Cortex of kidney (tissue), 1 donor: ENCODE data around the gene IL1RAP.

Experiments
- DNase-seq: peaks from one replicate; lab custom pipeline; 2025; lab: John Stamatoyannopoulos, UW

IL1RAP gene

GRCh38 chr3:190614226-190615059 lies 100.6 kb downstream of the IL1RAP start:
- DNase-seq: no peak

DNA sequence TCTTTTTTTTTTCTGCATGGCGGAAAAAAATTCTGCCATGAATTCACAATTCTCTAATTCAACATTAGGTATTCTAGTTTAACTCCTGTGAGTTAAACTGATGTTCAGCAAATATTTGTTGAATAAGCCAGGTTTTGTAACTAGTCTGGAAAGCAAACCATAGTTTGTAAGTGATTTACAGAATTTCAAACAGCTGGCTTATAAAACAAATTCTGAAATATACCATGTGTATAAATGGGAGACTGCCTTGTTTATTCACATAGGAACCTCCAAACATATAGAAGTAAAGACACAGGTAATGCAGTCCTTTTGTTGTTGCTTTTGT lies 101.1 kb downstream of the IL1RAP start:
- no peak for DNase-seq

GRCh38 chr3:190615607-190616006 lies 101.7 kb downstream of the IL1RAP start:
- DNase-seq: no peak

DNA sequence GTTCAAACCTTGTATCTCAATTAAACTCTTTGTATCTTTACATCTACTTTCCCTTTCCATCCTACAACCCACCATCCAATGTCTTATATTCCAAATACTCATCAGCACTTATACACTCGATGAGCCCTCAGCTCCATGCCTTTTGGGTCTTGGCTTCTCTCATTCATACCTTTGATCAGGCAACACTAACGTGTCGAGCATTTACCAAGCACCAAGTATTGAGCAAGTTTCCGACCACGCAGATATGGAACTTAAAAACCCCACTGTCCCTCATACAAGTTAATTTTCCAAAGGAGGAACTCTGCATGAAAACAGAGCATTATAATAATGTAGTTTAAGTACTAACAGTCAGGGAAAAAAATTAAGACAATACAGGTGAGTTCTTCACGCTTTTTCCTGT lies 102.8 kb downstream of the IL1RAP start:
- DNase-seq: no peak

DNA sequence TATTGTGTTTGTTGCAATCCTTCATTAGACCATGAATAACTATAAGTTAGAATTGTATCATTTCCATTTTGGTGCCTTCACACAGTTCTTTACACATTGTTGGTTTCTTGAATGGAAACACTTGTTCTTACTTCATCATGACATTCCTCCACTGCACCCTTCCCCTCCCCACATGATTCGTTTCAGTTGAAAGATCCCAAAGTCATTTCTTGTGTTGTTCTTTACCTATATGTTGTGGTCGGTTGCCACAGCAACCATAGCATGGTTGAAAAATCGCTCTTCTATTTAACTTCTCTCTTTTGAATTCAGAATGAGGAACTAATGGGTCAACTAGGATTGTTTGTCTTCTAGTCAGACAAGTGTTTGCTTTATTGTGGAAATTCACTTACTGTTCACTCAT lies 103.3 kb downstream of the IL1RAP start:
- DNase-seq: no peak

DNA sequence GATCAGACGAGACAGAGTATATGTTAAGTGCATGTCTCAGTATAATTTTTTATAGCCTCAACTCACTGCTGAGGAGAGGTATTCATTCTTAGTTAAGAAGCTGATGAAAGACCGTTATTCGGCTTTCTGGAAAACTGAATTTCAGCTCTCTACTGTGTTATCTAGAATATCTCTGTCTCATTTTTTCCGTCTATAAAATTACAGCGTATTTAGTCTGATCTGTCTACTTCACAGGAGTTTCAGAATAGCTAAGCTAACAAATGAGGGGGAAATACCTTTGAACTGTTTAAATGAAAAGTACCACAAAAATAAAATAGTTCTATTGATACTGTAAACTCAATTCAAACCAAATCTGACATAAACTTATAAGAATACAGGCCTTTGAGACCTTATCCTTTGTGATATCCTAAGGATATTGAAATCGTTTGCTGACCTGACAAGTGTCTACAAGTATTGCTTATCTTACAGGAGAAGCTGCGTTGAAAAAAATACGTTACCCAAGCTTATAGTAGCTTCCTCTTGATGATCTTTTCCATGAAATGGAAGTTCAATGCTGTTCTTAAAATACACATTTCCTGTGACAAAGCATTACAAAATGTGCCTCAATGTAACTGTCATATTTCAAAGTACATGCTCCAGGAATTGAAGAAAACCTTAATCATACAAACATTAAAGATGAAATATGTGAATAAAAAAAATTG lies 104.6 kb downstream of the IL1RAP start:
- no peak for DNase-seq

- DNase-seq: no peak
These were observed 105.5 kb downstream of the IL1RAP start for GRCh38 chr3:190619353-190619752.

DNA sequence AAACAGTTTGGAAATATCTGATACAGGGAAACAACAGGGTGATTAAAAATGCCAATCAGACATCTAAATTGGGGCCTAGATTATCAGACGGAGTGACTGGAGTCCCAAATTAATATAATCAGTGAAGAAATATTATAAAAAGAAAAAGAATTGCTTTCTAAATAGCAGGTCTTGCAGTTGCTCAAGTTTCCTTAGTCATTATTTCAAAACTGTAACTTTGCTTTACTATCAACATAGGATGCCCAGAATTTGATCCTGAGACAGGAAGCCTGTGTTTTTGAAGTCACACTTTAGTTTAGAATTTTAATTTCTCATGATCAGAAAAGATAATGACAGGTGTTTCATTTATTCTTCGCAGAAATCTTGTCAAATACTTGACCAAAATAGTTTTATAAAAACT lies 105.9 kb downstream of the IL1RAP start:
- DNase-seq: no peak

GRCh38 chr3:190620886-190621608 lies 107.2 kb downstream of the IL1RAP start:
- DNase-seq: no peak

- DNase-seq: no peak
These were observed 108.0 kb downstream of the IL1RAP start for GRCh38 chr3:190621927-190622326.

- no peak for DNase-seq
These were observed 110.4 kb downstream of the IL1RAP start for GRCh38 chr3:190624282-190624681.

DNA sequence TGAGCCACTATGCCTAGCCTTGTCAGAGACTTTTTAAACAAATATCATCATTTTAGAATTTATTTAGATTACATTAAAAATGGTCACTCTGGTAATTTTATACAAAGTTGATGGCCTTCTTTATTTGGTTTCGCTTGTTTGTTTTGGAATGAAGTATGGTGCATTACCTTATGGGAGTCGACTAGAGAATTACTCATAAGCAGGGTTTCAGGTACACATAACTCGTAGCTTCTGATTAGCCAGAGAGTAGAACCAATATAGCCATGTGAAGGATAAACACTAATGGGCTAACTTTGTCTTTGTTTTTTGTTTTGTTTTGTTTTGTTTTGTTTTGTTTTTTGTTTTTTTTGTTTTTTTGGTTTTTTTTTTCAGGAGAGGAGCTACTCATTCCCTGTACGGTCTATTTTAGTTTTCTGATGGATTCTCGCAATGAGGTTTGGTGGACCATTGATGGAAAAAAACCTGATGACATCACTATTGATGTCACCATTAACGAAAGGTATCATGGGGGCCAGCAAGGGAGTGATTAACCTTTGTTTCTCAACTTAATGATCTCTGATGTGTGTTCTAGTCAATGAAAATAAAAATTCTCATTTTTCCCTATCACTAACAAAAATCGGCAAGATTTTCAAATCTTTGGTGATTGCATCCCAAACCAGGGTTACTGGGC lies 113.2 kb downstream of the IL1RAP start:
- DNase-seq: no peak

- no peak for DNase-seq
These were observed 115.2 kb downstream of the IL1RAP start for GRCh38 chr3:190629088-190629487.

DNA sequence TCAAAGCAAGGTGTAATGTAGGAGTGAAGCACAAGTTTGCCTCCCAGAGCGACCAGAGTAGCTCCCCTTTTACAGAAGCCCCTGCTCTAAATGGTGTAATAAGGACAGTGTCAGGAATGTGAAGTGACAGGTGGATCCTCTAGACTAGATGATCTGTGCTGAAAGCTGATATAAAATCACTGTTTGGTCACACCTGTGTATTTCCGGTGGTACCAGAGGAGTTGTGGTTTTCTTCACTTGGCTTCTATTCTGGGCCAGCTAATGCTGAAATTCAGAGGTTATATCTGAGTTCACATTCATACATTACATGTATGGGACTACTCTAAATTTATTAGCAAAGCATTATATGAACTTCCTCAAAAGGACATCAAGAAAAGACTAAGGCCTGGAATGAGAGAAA lies 117.4 kb downstream of the IL1RAP start:
- no peak for DNase-seq

DNA sequence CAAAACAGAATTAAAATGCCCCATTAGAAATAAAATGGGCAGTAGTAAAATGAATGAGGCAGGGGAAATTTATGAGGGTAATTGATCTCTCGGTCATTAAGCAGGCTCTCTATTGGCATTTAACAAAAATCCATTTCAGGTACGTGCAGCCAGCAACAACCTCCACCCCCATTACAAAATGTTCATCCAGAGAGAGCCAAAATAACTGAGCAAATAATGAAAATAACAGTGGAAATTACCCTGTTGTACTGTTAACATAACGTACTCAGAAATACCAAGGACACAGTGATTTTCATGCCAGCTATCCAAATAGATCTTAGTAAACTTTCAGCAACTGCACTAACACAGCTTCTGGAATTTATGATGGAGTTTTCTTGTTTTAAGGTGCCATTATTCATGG lies 127.7 kb downstream of the IL1RAP start:
- DNase-seq: no peak

GRCh38 chr3:190642016-190642415 lies 128.1 kb downstream of the IL1RAP start:
- DNase-seq: no peak

GRCh38 chr3:190644035-190644434 lies 130.2 kb downstream of the IL1RAP start:
- no peak for DNase-seq

DNA sequence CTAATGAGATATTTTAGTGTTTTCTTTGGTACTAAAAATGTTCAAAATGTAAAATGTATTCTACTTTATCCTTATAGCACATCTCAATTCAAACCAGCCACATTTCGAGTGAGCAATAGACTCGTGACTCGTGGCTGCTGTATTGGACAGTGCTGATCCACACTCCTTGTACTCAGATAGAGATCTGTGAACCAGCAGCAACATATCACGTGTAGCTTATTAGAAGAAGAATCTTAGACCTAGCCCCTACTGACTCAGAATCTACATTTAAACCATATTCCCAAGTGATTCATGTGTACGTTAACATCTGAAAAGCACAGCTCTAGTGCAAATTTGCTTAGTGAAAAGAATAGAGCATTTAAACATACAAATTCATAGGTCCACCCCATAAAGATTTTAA lies 130.9 kb downstream of the IL1RAP start:
- DNase-seq: no peak

- no peak for DNase-seq
These were observed 132.1 kb downstream of the IL1RAP start for GRCh38 chr3:190645932-190646460.

- no peak for DNase-seq
These were observed 133.1 kb downstream of the IL1RAP start for GRCh38 chr3:190646996-190647395.

DNA sequence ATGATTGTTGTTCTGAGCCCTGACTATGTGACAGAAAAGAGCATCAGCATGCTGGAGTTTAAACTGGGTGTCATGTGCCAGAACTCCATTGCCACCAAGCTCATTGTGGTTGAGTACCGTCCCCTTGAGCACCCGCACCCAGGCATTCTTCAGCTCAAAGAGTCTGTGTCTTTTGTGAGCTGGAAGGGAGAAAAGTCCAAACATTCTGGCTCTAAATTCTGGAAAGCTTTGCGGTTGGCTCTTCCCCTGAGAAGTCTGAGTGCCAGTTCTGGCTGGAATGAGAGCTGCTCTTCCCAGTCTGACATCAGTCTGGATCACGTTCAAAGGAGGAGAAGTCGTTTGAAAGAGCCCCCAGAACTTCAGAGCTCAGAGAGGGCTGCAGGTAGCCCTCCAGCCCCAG lies 142.0 kb downstream of the IL1RAP start:
- DNase-seq: no peak

GRCh38 chr3:190658106-190658505 lies 144.2 kb downstream of the IL1RAP start:
- DNase-seq: no peak
